Stimulated activated CD8-positive, alpha-beta memory T cell treated with anti-CD3 and anti-CD28 coated beads, Interleukin-7, amount 100 ng/mL, for 48 hours (primary cell): ENCODE data around the gene INPP5A.

Source experiments
- DNase-seq, 2 donors: peaks; one replicate each; pipeline ENCODE4 v3.0.0-alpha.2; 2020; ENCODE audit warnings: low read depth in 1 of 2; ENCODE audit errors: extremely low read depth in 1 of 2

INPP5A gene

GRCh38 chr10:132534391-132535064 is 3.1 kb upstream of the INPP5A start:
- DNase-seq: no peak

- DNase-seq: no peak
Observed at GRCh38 chr10:132535065-132535651, 2.4 kb upstream of the INPP5A start.

GRCh38 chr10:132536241-132536876 is 1.2 kb upstream of the INPP5A start:
- DNase-seq: no peak

- DNase-seq: peak; percentile 100
Observed at GRCh38 chr10:132536877-132537683, 507 bp upstream of the INPP5A start.

- DNase-seq: no peak
Observed at GRCh38 chr10:132538031-132538789, 623 bp downstream of the INPP5A start.

GRCh38 chr10:132538790-132539421 is 1.3 kb downstream of the INPP5A start:
- DNase-seq: no peak

- DNase-seq: no peak
Observed at GRCh38 chr10:132539431-132539839, 1.8 kb downstream of the INPP5A start.

GRCh38 chr10:132539894-132540293 is 2.3 kb downstream of the INPP5A start:
- no peak for DNase-seq

- no peak for DNase-seq
Observed at GRCh38 chr10:132540456-132540855, 2.9 kb downstream of the INPP5A start.

GRCh38 chr10:132541129-132541528 is 3.5 kb downstream of the INPP5A start:
- DNase-seq: no peak

- no peak for DNase-seq
Observed at GRCh38 chr10:132541601-132542011, 4.0 kb downstream of the INPP5A start.

GRCh38 chr10:132542086-132542775 is 4.6 kb downstream of the INPP5A start:
- no peak for DNase-seq

GRCh38 chr10:132542819-132543218 is 5.2 kb downstream of the INPP5A start:
- no peak for DNase-seq

- no peak for DNase-seq
Observed at GRCh38 chr10:132543916-132544743, 6.5 kb downstream of the INPP5A start.

- no peak for DNase-seq
Observed at GRCh38 chr10:132544744-132545658, 7.4 kb downstream of the INPP5A start.

- DNase-seq: no peak
Observed at GRCh38 chr10:132545659-132546367, 8.2 kb downstream of the INPP5A start.
